Breast epithelium (tissue), 3 donors: Measurements from ENCODE around the gene EIF4H.

Experiments used
- POLR2AphosphoS5 ChIP-seq, 3 donors: sonication (generic); formaldehyde crosslinking; IDR thresholded peaks; one replicate each; pipeline ENCODE4 v1.6.1; 2017; ENCODE audit warnings: antibody characterized with exemption in 3 of 3
- TF ChIP-seq, protein P1 (sequence below), 3 donors: fragments of 450-650 bp; IDR thresholded peaks; one replicate each; pipeline ENCODE4 v1.5.1; 2016 to 2017; ENCODE audit warnings: antibody characterized with exemption in 3 of 3, mild to moderate bottlenecking in 3 of 3, moderate library complexity in 3 of 3

DNA sequence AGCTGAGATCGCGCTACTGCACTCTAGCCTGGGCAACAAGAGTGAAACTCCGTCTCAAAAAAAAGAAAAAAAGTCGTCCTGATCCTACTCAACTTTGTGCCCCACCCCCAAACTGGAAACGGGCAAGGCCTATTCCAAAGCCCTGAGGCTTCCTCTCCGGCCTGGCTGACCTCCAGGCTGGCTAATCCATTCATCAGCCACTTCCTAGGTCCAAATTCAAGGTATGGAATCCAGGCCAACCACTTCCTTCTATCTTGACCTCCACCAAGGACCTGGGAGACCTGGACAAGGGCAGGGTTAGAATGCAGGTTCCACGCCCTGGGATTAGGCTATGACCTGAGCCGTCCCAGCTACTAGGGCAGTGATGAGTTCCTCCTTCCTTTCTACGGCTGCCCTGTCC lies 20.4 kb upstream of the EIF4H start:
- TF ChIP-seq, protein P1, sequence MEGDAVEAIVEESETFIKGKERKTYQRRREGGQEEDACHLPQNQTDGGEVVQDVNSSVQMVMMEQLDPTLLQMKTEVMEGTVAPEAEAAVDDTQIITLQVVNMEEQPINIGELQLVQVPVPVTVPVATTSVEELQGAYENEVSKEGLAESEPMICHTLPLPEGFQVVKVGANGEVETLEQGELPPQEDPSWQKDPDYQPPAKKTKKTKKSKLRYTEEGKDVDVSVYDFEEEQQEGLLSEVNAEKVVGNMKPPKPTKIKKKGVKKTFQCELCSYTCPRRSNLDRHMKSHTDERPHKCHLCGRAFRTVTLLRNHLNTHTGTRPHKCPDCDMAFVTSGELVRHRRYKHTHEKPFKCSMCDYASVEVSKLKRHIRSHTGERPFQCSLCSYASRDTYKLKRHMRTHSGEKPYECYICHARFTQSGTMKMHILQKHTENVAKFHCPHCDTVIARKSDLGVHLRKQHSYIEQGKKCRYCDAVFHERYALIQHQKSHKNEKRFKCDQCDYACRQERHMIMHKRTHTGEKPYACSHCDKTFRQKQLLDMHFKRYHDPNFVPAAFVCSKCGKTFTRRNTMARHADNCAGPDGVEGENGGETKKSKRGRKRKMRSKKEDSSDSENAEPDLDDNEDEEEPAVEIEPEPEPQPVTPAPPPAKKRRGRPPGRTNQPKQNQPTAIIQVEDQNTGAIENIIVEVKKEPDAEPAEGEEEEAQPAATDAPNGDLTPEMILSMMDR (IDR thresholded peaks at IDR 0.05), result no peak
- TF ChIP-seq POLR2AphosphoS5 (IDR thresholded peaks at IDR 0.05), result no peak
